Transverse colon (tissue), 4 donors: Measurements from ENCODE around the gene CDHR4.

ENCODE experiments used
- CTCF ChIP-seq, 5 experiments: fragments of 200-600 bp in 3 of 5; fragments of 450-650 bp in 2 of 5; sonication (generic) in 3 of 5; IDR thresholded peaks; 1 replicate in 2 of 5; 2 replicates in 3 of 5; pipeline ENCODE4 v1.5.1; 2016 to 2017; ENCODE audit warnings: antibody characterized with exemption in 5 of 5, inconsistent platforms in 3 of 5, mild to moderate bottlenecking in 2 of 5, moderate library complexity in 1 of 5
- EP300 ChIP-seq: sonication (generic); formaldehyde crosslinking; IDR thresholded peaks from one replicate; pipeline ENCODE4 v1.6.1; 2017; ENCODE audit warnings: antibody characterized with exemption, low read depth
- POLR2A ChIP-seq: fragments of 450-650 bp; IDR thresholded peaks from one replicate; pipeline ENCODE4 v1.6.1; 2016; ENCODE audit warnings: antibody characterized with exemption, mild to moderate bottlenecking, moderate library complexity
- POLR2AphosphoS5 ChIP-seq, 3 donors: sonication (generic); formaldehyde crosslinking; IDR thresholded peaks; one replicate each; pipeline ENCODE4 v1.6.1; 2016; ENCODE audit warnings: antibody characterized with exemption in 3 of 3

GRCh38 chr3:49791571-49791970 is 8.1 kb downstream of the CDHR4 start:
- no peak for TF ChIP-seq EP300
- TF ChIP-seq CTCF (IDR thresholded peaks at IDR 0.05): no peak
- TF ChIP-seq POLR2A: no peak
- TF ChIP-seq POLR2AphosphoS5 (IDR thresholded peaks at IDR 0.05): no peak
